Gastroesophageal sphincter (tissue), 3 donors: ENCODE measurements around the gene RYR2.

Experiments used
- CTCF ChIP-seq, 4 experiments: fragments of 200-600 bp in 2 of 4; fragments of 450-650 bp in 2 of 4; sonication (generic) in 1 of 4; IDR thresholded peaks; one replicate each; pipeline ENCODE4 v1.5.1; 2017 to 2019; ENCODE audit warnings: antibody characterized with exemption in 4 of 4, mild to moderate bottlenecking in 2 of 4, moderate library complexity in 2 of 4
- EP300 ChIP-seq: sonication (generic); formaldehyde crosslinking; IDR thresholded peaks from one replicate; pipeline ENCODE4 v1.6.1; 2017; ENCODE audit warnings: antibody characterized with exemption, mild to moderate bottlenecking
- POLR2A ChIP-seq, 2 donors: fragments of 450-650 bp; IDR thresholded peaks; one replicate each; pipeline ENCODE4 v1.6.1; 2017; ENCODE audit warnings: antibody characterized with exemption in 2 of 2, mild to moderate bottlenecking in 2 of 2, moderate library complexity in 1 of 2

- TF ChIP-seq CTCF (IDR thresholded peaks at IDR 0.05) (no peak), EP300 (no peak), POLR2A (IDR thresholded peaks at IDR 0.05) (no peak)
Observed at GRCh38 chr1:237111807-237112206, 69.8 kb downstream of the RYR2 start.
